CD4-positive, alpha-beta T cell treated with Interferon alpha-2 for 1 hour (primary cell): ENCODE data around the gene KCNS3.

Experiments
- DNase-seq, 2 donors: peaks; one replicate each; pipeline ENCODE4 v3.0.0-alpha.2; 2020 to 2022

KCNS3 gene

DNA sequence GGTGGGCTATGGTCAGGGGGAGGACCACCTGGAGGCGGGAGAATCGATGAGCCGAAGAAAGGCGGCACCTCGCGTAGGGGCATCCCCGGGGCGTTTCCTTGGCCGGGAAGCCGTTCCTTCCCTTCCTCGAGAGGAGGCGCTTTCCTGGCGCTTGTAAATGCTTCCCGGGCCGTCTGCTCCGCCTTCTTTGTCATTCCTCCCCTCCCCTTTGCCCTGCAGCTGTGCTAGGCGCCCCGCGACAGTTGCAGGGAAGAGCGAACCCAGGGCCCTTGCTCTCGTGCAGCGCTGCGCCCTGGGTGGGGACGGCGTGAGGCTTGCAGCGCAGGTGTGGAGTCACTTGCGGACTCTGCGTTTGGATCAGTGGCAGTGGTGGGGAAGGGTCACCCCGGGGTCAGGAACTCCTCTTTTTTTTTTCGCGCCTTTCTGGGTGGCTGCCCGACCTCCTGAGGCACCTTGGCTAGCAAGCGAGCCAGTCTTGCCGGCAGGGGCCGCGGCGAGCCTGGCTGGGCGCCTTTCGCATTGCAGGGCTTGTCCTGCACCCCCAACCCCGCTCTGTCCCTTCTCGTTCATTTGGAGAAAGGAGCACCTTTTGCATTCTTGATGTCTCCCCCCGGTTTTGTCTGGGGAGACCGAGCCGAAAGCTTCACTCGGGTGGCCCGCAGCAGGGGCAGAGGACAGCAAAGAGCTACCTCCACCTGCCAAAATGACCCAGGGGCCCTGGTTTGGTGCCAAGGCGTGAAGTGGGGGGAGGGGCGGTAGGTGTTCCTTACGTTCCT lies 858 bp downstream of the KCNS3 start:
- no peak for DNase-seq

GRCh38 chr2:17879913-17880274 lies 1.4 kb downstream of the KCNS3 start:
- no peak for DNase-seq

DNA sequence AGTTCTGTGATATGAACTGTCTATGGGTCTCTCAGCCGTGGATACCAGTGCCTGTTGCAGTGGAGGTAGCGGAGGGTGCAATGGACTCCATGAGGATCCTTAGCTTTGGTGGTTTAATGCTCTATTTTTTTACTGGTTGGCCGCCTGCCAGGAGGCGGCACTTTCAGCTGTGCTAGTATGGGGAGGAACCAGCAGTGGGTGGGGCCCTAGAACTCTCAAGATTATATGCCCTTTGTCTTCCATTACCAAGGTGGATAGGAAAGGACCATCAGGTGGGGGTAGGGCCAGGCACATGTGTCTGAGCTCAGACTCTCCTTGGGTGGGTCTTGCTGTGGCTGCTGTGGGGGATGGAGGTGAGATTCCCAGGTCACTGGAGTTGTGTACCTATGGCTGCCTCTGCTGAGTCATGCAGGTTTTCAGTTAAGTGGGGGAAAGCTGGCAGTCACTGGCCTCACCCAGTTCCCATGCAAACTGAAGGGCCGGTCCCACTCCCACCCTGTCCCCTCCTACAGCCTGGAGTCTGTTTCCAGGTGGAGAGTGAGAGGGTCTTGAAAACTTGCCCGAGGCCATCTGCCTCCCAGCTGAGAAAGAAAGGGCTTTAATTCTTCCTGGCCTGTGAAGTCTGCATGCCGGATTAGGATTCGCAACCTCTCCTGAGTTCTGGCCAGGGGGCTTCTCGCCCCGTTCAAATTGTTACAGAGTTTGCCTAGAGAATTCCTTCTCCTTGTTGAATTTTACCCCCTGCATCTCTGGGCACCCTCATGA lies 14.5 kb downstream of the KCNS3 start:
- DNase-seq: no peak

- DNase-seq: no peak
Observed at GRCh38 chr2:17894005-17894404, 15.5 kb downstream of the KCNS3 start.

- no peak for DNase-seq
Observed at GRCh38 chr2:17894556-17894955, 16.1 kb downstream of the KCNS3 start.

DNA sequence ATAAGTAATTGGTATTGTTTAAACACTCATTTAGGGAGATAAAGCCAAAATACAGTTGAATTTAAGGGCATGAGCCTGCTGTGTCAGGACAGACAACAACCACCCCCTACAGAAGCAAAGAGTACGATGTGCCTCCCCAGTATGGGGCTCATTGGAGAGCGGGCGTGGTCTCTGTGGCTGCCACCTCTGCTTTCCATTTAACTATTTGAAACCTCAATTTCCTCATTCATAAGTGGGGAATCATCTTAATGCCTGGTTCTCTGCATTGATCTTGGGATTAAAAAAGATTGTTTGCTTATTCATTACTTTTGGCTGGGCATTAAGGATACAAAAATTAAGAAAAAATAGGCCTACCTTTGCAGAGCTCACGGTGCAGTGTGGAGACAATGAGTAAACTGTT lies 21.4 kb downstream of the KCNS3 start:
- DNase-seq: no peak

DNA sequence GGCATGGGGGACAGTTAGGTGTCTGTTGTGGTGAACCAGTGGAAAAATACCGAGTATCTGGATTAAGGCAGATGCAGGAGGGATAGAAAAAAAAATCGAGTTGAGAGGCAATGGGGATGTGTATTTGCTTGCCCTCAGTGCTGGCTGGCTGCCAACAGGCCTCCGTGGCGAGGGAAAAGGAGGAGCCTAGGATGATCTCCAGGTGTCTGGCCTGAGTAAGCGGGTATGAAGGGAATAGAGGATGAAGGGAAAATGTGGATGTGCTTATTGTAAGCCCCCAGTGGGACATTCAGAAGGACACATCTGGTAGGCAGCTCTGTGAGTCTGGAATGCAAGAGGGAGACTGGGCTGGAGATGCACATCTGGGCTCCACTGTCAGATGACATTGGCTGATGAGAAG lies 22.8 kb downstream of the KCNS3 start:
- no peak for DNase-seq

DNA sequence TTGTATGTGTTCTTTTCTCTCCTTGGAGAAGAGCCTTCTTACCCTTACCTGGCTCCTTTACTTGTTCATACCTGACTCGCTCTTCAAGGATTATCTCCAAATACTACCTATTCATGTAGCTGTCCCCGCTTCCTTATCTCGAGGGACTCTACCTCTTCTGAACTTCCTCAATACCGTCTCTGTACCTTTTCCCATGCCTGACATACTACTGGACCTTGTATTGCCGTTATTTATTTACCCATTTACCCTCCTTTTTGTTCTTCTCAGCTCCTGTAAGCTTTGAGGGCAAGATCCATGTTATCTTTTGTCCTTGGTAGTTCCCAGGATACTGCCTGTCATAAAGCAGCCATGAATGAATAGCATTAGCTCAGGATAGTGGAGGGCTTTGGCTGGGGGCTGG lies 32.5 kb downstream of the KCNS3 start:
- DNase-seq: no peak

- no peak for DNase-seq
Observed at GRCh38 chr2:17911491-17912260, 33.2 kb downstream of the KCNS3 start.

DNA sequence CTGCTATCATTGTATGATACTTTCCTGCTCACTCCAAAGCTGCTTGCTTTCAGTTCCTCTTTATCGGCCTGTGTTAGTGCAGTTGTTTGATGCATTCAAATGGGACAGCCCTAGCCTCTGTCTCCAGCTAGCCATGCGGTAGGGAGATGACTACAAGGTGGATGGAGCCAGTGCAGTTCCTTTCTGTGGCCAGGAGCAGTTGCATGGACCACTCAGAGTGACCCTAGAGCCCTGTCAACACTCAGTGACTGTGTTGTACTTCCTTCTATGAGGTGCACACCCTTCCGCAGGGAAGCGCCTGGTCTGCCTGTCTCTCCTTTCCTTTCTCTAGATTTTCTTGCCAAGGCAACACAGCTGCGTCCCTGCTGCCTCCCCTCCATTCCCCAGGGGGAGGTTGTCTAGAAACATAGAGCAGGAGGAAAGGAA lies 33.8 kb downstream of the KCNS3 start:
- no peak for DNase-seq

- DNase-seq: no peak
Observed at GRCh38 chr2:17915099-17915498, 36.6 kb downstream of the KCNS3 start.

DNA sequence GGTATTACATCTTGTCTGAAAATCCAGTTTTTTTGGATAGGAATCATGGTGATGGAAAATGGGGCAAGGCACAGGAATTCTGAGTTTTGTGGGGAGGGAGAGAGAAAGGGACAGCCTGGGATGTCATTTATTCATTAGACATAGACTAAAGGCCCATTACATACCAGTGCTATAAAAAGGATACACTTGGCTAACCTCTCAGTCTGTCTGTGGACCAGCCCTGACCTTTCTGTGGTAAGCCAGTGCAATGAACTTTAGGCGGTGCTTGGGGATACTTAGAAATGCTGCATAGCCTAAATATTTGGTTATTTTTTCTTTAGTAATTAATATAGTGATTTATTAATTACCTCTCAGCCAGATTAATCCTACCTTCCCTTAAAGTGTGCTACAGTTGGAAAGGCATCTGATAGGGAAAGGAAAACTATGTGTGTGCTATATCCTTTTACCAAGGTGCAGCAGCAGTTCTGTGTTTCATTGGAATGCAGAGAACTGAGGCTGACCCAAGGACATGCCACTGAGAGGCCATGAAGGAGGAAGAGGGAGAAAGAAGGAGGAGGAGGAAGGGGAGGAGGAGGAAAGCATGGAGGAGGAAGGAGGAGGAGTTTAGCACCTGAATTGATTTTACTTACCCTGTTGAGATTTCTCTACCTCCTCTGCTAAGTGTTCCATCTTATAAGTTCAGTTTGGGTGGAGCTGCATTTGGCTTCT lies 37.5 kb downstream of the KCNS3 start:
- DNase-seq: no peak

- DNase-seq: no peak
Observed at GRCh38 chr2:17916584-17916983, 38.1 kb downstream of the KCNS3 start.

GRCh38 chr2:17918789-17919188 lies 40.3 kb downstream of the KCNS3 start:
- DNase-seq: no peak

GRCh38 chr2:17930773-17931172 lies 52.3 kb downstream of the KCNS3 start:
- DNase-seq: no peak

DNA sequence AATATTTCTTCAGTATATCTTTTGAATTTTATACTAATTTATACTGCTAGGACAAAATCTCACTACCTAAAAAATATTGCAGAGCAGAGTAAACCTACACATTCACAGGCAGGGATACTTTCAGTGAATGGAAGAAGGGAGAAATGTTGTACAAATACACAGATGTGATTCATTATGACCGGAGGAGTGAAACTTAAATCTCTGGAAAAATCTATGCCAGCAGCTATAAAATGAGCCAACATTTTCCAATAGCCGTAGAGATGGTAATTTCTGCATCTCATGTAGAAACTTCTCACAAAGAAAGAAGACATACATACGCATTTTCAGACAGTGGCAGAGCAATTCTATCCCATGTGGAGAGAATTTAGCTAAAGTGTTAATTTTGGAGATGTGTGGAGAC lies 54.8 kb downstream of the KCNS3 start:
- no peak for DNase-seq

- no peak for DNase-seq
Observed at GRCh38 chr2:17934721-17935120, 56.3 kb downstream of the KCNS3 start.

GRCh38 chr2:17935242-17935885 lies 56.9 kb downstream of the KCNS3 start:
- no peak for DNase-seq

GRCh38 chr2:17936599-17936998 lies 58.1 kb downstream of the KCNS3 start:
- DNase-seq: no peak

- no peak for DNase-seq
Observed at GRCh38 chr2:17940091-17940630, 61.7 kb downstream of the KCNS3 start.

GRCh38 chr2:17943444-17943843 lies 65.0 kb downstream of the KCNS3 start:
- DNase-seq: no peak

DNA sequence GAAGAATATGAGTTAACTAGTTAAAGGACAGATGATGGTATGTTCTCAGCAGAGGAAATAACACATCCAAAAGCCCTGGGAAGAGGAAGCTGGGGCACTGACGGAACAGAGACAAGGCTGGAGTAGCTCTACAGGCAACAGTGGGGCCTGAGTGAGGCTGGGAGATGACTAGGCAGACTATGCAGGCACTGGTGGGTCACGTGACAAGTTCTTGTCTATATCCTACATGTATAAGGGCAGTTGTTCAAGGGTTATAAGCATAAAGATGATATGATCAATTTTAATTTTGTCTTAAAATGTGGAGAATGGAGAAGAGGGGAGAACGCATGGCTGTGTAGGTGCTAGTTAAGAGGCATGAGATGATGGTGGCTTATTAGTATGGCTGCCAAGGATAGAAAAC lies 68.6 kb downstream of the KCNS3 start:
- DNase-seq: no peak
